Measurements from ENCODE around the gene NMS.

The NMS gene

DNA sequence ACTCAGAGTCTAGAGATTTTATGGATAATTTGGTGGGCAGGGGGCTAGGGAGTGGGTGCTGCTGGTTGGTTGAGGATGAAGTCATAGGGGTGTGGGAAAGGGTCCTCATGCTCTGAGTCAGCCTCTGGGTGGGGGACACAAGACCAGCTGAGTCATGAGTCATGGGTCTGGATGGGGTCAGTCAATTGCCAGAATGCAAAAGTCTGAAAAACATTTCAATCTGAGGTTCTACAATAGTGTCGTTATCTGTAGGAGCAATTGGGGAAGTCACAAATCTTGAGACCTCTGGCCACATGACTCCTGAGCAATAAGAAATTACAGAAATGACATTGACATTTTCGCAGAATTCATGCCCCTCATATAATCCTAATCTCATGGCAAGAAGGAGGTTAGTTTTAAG lies 15.1 kb downstream of the NMS start:
- no peak for DNase-seq

GRCh38 chr2:100494712-100495111 lies 24.4 kb downstream of the NMS start:
- DNase-seq: no peak

DNA sequence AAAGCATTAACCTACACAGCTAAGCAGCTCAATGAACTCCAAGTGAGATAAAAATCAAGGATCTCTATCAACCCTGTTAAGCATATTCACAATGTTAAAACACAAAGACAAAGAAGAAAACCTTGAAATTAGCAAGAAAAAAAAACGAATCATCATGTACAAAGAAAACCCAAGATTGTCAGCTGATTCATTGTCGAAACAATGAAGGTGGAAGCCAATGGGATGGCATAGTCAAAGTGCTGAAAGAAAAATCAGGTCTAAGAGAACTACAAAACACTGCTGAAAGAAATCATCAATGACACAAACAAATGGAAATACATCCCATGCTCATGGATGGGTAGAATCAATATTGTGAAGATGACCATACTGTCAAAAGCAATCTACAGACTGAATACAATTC lies 32.5 kb downstream of the NMS start:
- DNase-seq: no peak

DNA sequence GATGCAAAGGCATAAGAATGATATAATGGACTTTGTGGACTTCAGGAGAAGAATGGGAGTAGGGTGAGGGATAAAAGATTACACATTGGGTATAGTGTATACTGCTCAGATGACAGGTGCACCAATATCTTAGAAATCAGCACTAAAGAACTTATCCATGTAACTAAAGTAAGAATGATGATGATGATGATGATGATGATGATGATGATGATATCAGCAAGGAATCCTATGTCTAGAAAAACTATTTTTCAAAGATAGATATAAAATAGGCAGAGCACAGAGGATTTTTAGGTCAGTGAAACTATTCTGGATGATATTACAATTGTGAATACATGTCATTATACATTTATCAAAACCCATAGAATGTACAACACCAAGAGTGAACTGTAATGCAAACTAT lies 34.3 kb downstream of the NMS start:
- DNase-seq: no peak

GRCh38 chr2:100509066-100509465 lies 38.8 kb downstream of the NMS start:
- DNase-seq: no peak

DNA sequence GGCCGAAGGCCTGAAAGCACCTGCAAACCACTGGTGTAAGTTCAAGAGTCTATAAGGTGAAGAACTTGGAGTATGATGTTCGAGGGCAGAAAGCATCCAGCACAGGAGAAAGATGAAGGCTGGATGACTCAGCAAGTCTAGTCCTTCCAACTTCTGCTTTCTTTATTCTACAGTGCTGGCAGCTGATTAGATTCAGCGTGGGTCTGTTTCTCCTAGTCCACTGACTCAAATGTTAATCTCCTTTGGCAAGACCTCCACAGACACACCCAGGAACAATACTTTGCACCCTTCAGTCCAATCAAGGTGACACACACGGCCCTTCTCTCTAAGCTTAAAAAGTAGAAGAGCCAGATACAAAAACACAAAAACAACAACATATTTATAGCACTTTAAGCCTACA lies 43.4 kb downstream of the NMS start:
- no peak for DNase-seq

- DNase-seq: no peak
These were observed 47.3 kb downstream of the NMS start for GRCh38 chr2:100517556-100517955.

DNA sequence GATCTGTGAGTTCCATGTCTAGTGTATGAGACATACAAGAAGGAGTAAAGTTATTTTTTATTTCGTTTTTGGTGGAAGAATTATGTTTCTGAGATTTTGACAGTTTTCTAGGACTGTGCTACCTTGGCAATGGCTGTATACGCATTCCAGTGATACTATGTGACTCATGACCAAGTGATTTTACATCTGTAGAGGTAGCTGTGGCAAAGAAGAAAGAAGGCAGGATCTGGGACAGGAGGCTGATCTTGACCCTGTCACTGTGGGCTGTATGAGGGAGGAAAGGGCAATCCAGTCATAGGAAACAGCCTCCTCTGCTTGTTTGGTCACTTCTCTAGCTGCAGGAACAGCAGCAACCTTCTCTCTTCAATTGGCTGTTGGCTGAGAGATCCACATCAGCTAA lies 48.5 kb downstream of the NMS start:
- no peak for DNase-seq

GRCh38 chr2:100520224-100520623 lies 49.9 kb downstream of the NMS start:
- DNase-seq: no peak

DNA sequence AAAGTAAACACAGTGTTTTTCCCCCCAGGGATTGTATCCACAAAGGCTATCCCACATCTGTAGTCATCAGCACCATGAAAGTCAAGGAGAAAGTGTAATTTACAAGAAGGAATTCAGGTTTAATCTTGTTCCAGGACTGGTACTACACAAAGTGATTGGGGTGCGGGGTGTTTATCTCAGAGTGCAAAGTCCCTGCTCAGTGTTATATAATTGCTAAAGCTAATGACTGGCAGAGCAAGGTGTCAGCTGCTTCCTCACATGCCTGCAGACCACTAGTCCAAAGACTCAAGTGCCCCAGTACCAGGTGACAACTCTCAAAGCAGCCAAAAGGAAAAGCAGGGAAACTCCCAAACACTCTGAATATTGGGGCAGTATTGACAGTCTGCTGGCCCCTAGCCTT lies 52.1 kb downstream of the NMS start:
- no peak for DNase-seq

DNA sequence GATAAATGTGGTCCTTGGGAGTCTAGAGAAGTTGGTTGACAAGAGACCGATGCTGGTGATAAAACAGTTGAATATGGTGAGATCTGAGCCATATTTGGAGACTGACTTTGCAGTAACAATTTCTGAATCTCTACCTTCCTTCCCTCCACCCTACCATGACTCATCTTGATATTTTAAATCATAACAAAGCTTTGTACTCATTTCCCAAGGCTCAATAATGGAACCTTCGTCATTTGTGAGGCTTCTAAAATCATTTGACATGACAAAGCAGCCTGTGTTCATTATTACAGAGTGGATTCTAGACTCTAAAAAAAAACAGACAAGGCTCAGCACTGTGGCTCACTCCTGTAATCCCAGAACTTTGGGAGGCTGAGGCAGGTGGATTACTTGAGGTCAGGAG lies 54.0 kb downstream of the NMS start:
- DNase-seq: no peak

- no peak for DNase-seq
These were observed 56.6 kb downstream of the NMS start for GRCh38 chr2:100526868-100527267.

GRCh38 chr2:100527440-100528015 lies 57.2 kb downstream of the NMS start:
- no peak for DNase-seq

GRCh38 chr2:100529176-100529575 lies 58.9 kb downstream of the NMS start:
- DNase-seq: no peak

- DNase-seq: no peak
These were observed 59.6 kb downstream of the NMS start for GRCh38 chr2:100529900-100530299.

Data from activated gamma-delta T cell (primary cell).